Skeletal muscle cell (primary cell): Measurements from ENCODE around the gene PPP2R1B.

Source experiments
- DNase-seq: peaks from one replicate; pipeline ENCODE4 v3.0.0-alpha.2; 2010; ENCODE audit warnings: low read depth
- H3K4me3 ChIP-seq: 2 replicates; pipeline ENCODE4 v1.5.1; 2011; ENCODE audit warnings: low read depth, mild to moderate bottlenecking, control low read depth, low read length, moderate library complexity

The PPP2R1B gene

DNA sequence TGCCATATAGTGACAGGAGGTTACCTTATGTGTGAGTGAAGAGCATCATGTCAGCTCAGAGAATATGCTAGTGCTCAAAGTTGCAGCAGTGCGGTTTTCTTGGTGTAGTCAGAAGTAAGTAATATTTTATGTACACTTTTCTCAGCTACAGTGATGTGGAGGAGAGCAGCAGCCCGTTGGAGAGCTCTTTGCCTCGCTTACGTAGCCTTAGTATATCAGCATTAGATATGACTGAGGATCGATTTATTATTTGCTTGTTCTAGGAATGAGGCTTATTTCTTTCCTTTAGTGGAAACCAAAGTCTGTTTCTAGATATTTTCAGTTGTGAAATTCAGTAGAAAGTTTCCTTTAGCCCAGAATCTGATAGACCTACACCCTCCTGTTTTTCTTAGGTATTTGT lies 63.6 kb downstream of the PPP2R1B start:
- no peak for DNase-seq
- H3K4me3 ChIP-seq: no peak overlapping the region

GRCh38 chr11:111700162-111700561 lies 66.0 kb downstream of the PPP2R1B start:
- H3K4me3 ChIP-seq: no peak overlapping the region
- DNase-seq: no peak

- DNase-seq: no peak
- H3K4me3 ChIP-seq: no peak overlapping the region
Observed at GRCh38 chr11:111699579-111700156, 66.5 kb downstream of the PPP2R1B start.

- no peak overlapping the region for H3K4me3 ChIP-seq
- peak; percentile 46 for DNase-seq
Observed at GRCh38 chr11:111698852-111699559, 67.2 kb downstream of the PPP2R1B start.

- no peak for DNase-seq
- no peak overlapping the region for H3K4me3 ChIP-seq
Observed at GRCh38 chr11:111697933-111698371, 68.2 kb downstream of the PPP2R1B start.

GRCh38 chr11:111696556-111696955 lies 69.6 kb downstream of the PPP2R1B start:
- DNase-seq: peak; percentile 49

DNA sequence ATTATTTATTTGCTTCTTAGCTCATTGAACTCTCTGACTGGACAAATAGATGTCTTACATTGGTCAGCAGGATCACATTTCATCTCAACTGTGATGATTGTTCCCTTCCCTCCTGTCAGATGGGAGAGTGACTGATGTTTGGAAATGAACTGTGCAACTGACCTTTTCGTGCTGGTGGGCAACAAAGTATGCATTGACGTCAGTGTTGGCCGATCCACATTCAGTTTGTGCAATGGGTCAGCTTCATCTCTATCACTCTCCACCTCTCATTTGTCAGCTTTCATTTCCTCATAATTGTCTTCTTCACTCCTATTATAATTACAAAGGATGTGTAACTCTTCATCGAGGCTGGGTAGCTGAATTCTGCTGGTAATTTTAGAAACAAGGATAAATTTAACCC lies 71.3 kb downstream of the PPP2R1B start:
- DNase-seq: peak; percentile 91
- H3K4me3 ChIP-seq: no peak overlapping the region

More at GRCh38 chr11:111696556-111696955, 69.6 kb downstream of the PPP2R1B start:
- no peak overlapping the region for H3K4me3 ChIP-seq

GRCh38 chr11:111693224-111693937 lies 72.8 kb downstream of the PPP2R1B start:
- no peak for DNase-seq
- H3K4me3 ChIP-seq: no peak overlapping the region

DNA sequence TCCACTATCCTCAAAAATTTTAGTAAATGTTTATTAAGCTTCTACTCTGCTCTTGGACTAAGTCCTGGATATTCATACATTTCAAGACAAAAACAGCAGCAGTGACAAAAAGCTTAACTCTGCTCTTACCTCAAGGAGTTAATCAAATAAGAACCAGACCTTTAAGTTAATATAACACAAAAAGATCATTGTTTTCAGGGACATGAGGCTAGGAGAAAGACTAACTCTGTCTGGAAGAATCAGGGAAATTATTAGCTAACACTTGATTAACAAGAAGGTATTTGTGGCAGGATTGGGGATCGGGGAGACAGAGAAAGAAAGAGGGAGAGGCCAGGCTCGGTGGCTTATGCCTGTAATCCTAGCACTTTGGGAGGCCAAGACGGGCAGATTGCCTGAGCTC lies 74.4 kb downstream of the PPP2R1B start:
- no peak for DNase-seq
- H3K4me3 ChIP-seq: no peak overlapping the region

DNA sequence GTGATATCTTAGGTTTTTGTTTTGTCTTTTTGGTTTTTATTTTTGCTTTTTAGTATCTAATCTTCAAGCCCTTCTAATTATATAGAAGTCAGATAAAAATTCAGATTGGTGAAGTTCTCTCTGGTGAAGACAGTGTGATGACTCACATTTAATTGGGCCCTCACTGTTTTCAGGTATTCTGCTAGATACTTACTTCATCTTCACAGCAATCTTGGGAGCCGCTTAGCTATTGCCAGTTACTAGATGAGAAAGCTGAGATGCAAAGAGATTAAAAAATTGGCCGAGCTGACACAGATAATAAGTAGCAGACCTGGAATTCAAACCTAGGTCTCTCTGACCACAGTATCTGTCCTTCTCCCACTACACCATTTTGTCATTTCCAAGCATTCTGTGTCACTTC lies 75.0 kb downstream of the PPP2R1B start:
- DNase-seq: no peak
- H3K4me3 ChIP-seq: no peak overlapping the region

DNA sequence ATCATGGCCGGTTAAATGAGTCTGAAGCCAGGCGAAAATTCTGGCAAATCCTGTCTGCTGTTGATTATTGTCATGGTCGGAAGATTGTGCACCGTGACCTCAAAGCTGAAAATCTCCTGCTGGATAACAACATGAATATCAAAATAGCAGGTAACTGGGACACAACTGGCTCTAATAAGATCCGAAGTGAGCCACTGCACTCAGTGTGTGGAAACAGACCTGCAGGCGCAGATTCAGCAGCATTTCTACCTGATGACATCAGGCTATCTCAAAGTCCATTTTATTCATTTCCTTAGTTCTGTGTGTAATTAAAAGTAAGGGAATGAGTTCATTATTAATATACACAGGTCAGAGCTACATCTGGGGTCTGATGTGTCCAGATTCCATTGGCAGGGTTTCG lies 78.2 kb downstream of the PPP2R1B start:
- no peak for DNase-seq

GRCh38 chr11:111684251-111684650 lies 81.9 kb downstream of the PPP2R1B start:
- DNase-seq: no peak
- H3K4me3 ChIP-seq: no peak overlapping the region

More for the DNA sequence above, 78.2 kb downstream of the PPP2R1B start:
- no peak overlapping the region for H3K4me3 ChIP-seq

GRCh38 chr11:111683806-111684205 lies 82.4 kb downstream of the PPP2R1B start:
- no peak overlapping the region for H3K4me3 ChIP-seq
- DNase-seq: no peak

DNA sequence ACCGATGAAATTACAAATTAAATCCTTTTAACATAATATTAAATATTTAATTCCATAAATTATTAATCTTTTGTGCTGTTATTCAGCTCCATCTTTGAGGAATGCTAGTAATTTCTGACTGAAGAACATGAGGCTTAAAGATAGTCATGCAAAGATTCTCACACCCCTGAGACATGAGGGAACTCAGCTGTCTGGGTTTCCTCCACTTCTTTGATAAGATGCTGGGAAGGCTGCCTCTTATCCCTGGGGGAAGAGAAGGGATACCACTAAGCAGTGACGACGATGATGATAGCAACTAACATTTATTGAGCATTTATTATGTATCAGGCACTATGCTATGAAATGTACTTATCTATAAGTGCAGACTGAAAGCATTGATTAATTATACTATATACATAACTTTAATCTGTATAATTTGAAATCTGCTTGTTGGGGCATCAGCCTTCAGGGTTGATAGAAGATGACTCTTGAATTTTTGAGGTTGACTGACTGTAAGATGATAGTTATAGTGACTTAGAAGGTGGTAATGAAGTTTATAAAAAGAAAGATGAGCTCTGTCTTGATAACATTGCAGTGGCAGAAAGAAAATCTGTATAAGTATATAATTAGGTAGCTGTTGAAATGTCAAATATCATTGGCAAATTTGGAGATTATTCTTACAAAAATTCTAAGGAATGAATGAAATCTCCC lies 85.6 kb downstream of the PPP2R1B start:
- no peak overlapping the region for H3K4me3 ChIP-seq
- no peak for DNase-seq
